SU-DHL-6 (cell line): Measurements from ENCODE around the gene OGG1.
A peak's percentile ranks its signal among the peaks of the same experiment; 100 is the strongest.

Experiments used
- H2AFZ ChIP-seq: fragments of 200-600 bp; sonication (generic); 2 replicates; pipeline ENCODE4 v1.6.1; 2014; ENCODE audit warnings: low read depth, mild to moderate bottlenecking, moderate library complexity, mixed read lengths, antibody characterized with exemption, low read length; ENCODE audit not compliant: severe bottlenecking
- H3F3A ChIP-seq: fragments of 200-600 bp; shearing (Covaris generic); 2 replicates; pipeline ENCODE4 v1.6.0; 2016; ENCODE audit warnings: antibody characterized with exemption, mild to moderate bottlenecking; ENCODE audit not compliant: insufficient read depth
- H3K27ac ChIP-seq: fragments of 200-600 bp; sonication (generic); 2 replicates; pipeline ENCODE4 v1.5.1; 2016; ENCODE audit warnings: low read depth, mild to moderate bottlenecking, low read length, moderate library complexity, mixed read lengths
- H3K27me3 ChIP-seq: fragments of 200-600 bp; sonication (generic), shearing (Covaris generic); 2 replicates; pipeline ENCODE4 v1.6.0; 2014; ENCODE audit warnings: mild to moderate bottlenecking, low read length
- H3K36me3 ChIP-seq: fragments of 200-600 bp; sonication (generic); 2 replicates; pipeline ENCODE4 v1.6.1; 2014; ENCODE audit warnings: mild to moderate bottlenecking, low read length, mixed read lengths
- H3K4me2 ChIP-seq: fragments of 300-600, 200-600 bp; shearing (Covaris generic), sonication (generic); 2 replicates; pipeline ENCODE4 v1.6.0; 2014; ENCODE audit warnings: low read length, low read depth, mild to moderate bottlenecking; ENCODE audit not compliant: poor library complexity, severe bottlenecking
- H3K4me3 ChIP-seq: fragments of 200-600 bp; sonication (generic); 2 replicates; pipeline ENCODE4 v1.5.1; 2014; ENCODE audit warnings: antibody characterized with exemption, low read length, mild to moderate bottlenecking, mixed read lengths; ENCODE audit not compliant: insufficient read depth, poor library complexity, severe bottlenecking
- H3K79me2 ChIP-seq: fragments of 200-600 bp; sonication (generic); 2 replicates; pipeline ENCODE4 v1.6.1; 2014; ENCODE audit warnings: mild to moderate bottlenecking, low read length, moderate library complexity; ENCODE audit not compliant: insufficient read depth
- H3K9ac ChIP-seq: fragments of 200-600 bp; sonication (generic); 2 replicates; pipeline ENCODE4 v1.7.0; 2014; ENCODE audit warnings: mild to moderate bottlenecking, low read length
- H3K9me2 ChIP-seq: fragments of 200-600 bp; sonication (generic); replicated peaks from 2 replicates; pipeline ENCODE4 v1.6.1; 2014; ENCODE audit warnings: low read length; ENCODE audit not compliant: insufficient read depth
- H3K9me3 ChIP-seq: fragments of 200-600 bp; sonication (generic); 2 replicates; pipeline ENCODE4 v1.6.1; 2014; ENCODE audit warnings: low read length, mixed read lengths; ENCODE audit not compliant: insufficient read depth
- H4K20me1 ChIP-seq: fragments of 200-600 bp; sonication (generic); 2 replicates; pipeline ENCODE4 v1.6.1; 2014; ENCODE audit warnings: low read depth, mild to moderate bottlenecking, antibody characterized with exemption, low read length, moderate library complexity, mixed read lengths
- EZH2phosphoT487 ChIP-seq: fragments of 200-600 bp; sonication (generic), shearing (Covaris generic); conservative IDR thresholded peaks from 2 replicates; pipeline ENCODE4 v1.6.1; 2018; ENCODE audit warnings: mild to moderate bottlenecking, antibody characterized with exemption, low read length, moderate library complexity, mixed read lengths
- TF ChIP-seq, protein P1 (sequence below): fragments of 200-600 bp; sonication (generic); IDR thresholded peaks from one replicate; pipeline ENCODE4 v1.5.1; 2017; ENCODE audit warnings: antibody characterized with exemption, mild to moderate bottlenecking, low read length, moderate library complexity; ENCODE audit not compliant: insufficient read depth, poor library complexity, severe bottlenecking

Gene OGG1

DNA sequence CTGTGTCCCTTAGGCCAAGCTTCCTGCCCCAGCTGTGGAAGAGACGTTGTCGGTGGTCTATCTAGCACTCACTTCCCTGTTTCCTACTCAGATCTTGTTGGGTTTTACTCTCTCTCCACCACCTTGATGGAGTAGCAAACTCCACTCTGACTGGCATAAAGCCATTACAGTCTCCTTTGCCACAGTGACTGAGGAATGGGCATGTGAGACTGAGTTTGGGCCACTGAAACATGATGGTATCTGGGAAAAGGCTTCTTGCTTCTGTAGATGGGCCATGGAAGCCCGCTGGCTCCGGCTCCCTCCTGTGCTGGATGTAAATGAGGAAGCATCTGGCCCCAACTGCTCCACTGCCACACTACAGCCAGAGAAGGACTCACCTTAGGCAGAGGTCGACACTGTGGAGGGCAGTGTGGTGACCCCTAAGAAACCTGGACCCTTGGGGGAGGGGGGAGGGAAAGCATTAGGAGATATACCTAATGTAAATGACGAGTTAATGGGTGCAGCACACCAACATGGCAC, 29.4 kb downstream of the OGG1 start:
- peak overlapping the region; percentile 41 for H3K4me2 ChIP-seq
- no peaks in the 10 kb centered on the region for H3K79me2 ChIP-seq
- no peaks in the 10 kb centered on the region for H3K9me3 ChIP-seq
- H3F3A ChIP-seq = peaks cover 34% of the 10 kb centered on the region
- H3K27me3 ChIP-seq = no peaks in the 10 kb centered on the region
- H3K9me2 ChIP-seq = no peaks in the 10 kb centered on the region
- H3K4me3 ChIP-seq = no peak overlapping the region
- peaks cover 4% of the 10 kb centered on the region; the same call in 1 of the 2 replicates for H3K36me3 ChIP-seq
- no peaks in the 10 kb centered on the region for H4K20me1 ChIP-seq
- no peak overlapping the region for H2AFZ ChIP-seq
- 0 out of 2 replicates have a peak overlapping the region, but pooled peaks have one; percentile 49 for H3K9ac ChIP-seq
- peak overlapping the region; percentile 91 for H3K27ac ChIP-seq
- no peak for TF ChIP-seq EZH2phosphoT487
- TF ChIP-seq, protein P1, sequence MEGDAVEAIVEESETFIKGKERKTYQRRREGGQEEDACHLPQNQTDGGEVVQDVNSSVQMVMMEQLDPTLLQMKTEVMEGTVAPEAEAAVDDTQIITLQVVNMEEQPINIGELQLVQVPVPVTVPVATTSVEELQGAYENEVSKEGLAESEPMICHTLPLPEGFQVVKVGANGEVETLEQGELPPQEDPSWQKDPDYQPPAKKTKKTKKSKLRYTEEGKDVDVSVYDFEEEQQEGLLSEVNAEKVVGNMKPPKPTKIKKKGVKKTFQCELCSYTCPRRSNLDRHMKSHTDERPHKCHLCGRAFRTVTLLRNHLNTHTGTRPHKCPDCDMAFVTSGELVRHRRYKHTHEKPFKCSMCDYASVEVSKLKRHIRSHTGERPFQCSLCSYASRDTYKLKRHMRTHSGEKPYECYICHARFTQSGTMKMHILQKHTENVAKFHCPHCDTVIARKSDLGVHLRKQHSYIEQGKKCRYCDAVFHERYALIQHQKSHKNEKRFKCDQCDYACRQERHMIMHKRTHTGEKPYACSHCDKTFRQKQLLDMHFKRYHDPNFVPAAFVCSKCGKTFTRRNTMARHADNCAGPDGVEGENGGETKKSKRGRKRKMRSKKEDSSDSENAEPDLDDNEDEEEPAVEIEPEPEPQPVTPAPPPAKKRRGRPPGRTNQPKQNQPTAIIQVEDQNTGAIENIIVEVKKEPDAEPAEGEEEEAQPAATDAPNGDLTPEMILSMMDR = no peak

DNA sequence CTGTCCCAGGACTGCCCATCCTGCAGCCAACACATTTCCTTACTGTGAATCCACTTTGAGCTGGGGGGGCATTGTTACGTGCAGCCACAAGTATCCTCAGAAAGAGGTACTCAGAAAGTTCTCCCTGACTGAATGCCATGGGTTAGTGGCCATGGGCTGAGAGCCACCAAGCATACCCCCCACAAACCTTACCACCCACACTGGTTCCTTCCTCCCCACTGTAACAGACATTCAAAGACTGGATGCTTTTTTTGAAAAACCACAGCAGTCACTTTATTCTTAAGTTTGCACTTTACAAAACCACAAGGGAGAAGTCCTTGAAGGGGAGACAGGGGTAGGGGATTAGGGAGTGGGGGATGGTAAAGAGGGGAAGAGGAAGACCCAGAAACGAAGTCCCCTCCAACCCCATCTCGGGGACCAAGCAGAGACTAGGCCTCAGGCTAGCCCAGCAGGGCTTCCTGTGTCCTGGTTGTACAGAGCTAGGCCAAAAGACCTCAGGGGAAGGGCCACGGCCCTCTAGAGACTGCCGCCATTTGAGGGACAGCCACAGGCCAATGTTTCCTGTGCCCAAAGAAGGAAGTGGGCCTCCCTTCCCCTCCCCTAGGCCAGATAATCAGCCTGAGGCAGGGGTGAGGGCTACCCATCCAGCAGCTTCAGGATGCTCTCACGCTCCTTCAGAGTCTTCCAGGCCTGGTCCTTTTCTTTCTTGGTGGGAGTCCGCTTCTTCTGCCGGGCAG, 30.1 kb downstream of the OGG1 start:
- no peaks in the 10 kb centered on the region for H4K20me1 ChIP-seq
- no peaks in the 10 kb centered on the region for H3K9me2 ChIP-seq
- no peaks in the 10 kb centered on the region for H3K79me2 ChIP-seq
- peak overlapping the region; percentile 91 for H3K27ac ChIP-seq
- no peak for TF ChIP-seq EZH2phosphoT487
- TF ChIP-seq, protein P1 = no peak
- peak overlapping the region; percentile 41 for H3K4me2 ChIP-seq
- no peak overlapping the region for H2AFZ ChIP-seq
- no peaks in the 10 kb centered on the region for H3K9me3 ChIP-seq
- peak overlapping the region; percentile 49 for H3K9ac ChIP-seq
- peaks cover 34% of the 10 kb centered on the region for H3F3A ChIP-seq
- H3K36me3 ChIP-seq = peaks cover 4% of the 10 kb centered on the region; the same call in 1 of the 2 replicates
- H3K27me3 ChIP-seq = no peaks in the 10 kb centered on the region
- H3K4me3 ChIP-seq = no peak overlapping the region

DNA sequence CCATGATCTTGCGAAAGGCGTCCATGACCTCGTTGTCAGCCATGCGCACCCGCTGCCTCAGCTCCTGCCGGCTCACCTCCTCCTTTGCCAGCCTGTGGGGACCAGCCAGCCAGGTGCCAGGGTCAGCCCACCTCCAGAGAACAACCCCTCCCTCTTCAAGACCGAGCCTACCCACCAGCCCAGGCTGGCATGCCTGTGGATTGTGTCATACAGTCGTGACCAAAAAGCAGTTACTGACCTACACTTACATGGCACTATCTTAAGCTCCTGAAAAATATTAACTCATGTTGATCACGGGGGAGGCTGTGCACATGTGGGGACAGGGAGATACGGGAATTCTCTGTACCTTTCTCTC, 30.7 kb downstream of the OGG1 start:
- H3K9me3 ChIP-seq = no peaks in the 10 kb centered on the region
- no peaks in the 10 kb centered on the region for H4K20me1 ChIP-seq
- peak overlapping the region; percentile 49 for H3K9ac ChIP-seq
- no peaks in the 10 kb centered on the region for H3K79me2 ChIP-seq
- no peak overlapping the region for H3K4me3 ChIP-seq
- no peak for TF ChIP-seq EZH2phosphoT487
- TF ChIP-seq, protein P1 = no peak
- H3K9me2 ChIP-seq = no peaks in the 10 kb centered on the region
- H3F3A ChIP-seq = peaks cover 34% of the 10 kb centered on the region
- peak overlapping the region; percentile 91 for H3K27ac ChIP-seq
- H2AFZ ChIP-seq = no peak overlapping the region
- peaks cover 5% of the 10 kb centered on the region; the same call in 1 of the 2 replicates for H3K36me3 ChIP-seq
- no peaks in the 10 kb centered on the region for H3K27me3 ChIP-seq
- peak overlapping the region; percentile 41 for H3K4me2 ChIP-seq
